ENCODE results near the gene DLX6.
A peak's percentile ranks its signal among the peaks of the same experiment; 100 is the strongest.

The DLX6 gene

GRCh38 chr7:96996111-96996957 is 9.0 kb upstream of the DLX6 start:
- DNase-seq = no peak

GRCh38 chr7:96996958-96997511 is 8.3 kb upstream of the DLX6 start:
- no peak for DNase-seq

GRCh38 chr7:96997512-96998032 is 7.8 kb upstream of the DLX6 start:
- DNase-seq = no peak

GRCh38 chr7:96998333-96998732 is 7.0 kb upstream of the DLX6 start:
- DNase-seq = no peak

- DNase-seq = no peak
Measured at GRCh38 chr7:96998744-96999143, 6.6 kb upstream of the DLX6 start.

- DNase-seq = no peak
Measured at GRCh38 chr7:97001221-97001620, 4.1 kb upstream of the DLX6 start.

- DNase-seq = no peak
Measured at GRCh38 chr7:97001656-97002554, 3.4 kb upstream of the DLX6 start.

DNA sequence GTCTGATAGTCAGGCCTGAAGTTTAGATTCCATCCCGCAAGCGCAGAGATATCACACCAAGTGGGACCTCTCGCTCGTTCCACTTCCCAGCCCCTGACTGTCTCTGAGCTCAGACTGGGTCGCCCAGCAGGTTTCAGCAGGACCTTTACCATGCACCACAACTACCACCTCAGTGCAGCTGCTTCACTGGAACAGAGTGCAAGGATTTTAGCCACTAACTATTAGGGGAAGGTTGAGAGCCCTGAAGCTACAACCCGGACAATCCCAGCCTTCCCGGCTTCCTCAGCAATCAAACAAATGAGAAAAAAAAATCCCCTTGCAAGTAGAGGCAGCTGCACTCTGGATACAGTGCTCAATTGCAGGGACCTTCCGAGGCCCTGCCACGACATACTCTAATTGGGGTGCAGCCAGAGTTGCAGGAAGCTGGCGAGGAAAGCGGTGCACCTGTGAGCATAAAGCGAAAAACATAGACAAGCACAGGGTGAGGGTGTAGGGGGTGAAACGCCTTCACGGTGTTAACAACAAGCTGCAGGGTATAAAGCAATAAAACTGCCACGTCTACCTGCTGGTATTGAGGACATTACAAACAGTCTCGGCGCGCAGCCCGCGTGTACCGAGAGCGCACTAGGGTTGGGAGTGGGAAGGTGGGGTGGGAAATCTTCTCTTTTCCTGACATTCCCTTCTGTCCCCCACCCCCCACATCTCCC is 2.6 kb upstream of the DLX6 start:
- no peak for DNase-seq

GRCh38 chr7:97003262-97004246 is 1.8 kb upstream of the DLX6 start:
- no peak for DNase-seq

GRCh38 chr7:97004247-97005182 is 838 bp upstream of the DLX6 start:
- DNase-seq = no peak

- peak; percentile 18 for DNase-seq
Measured at GRCh38 chr7:97006055-97006815, 882 bp downstream of the DLX6 start.

GRCh38 chr7:97006816-97007582 is 1.6 kb downstream of the DLX6 start:
- no peak for DNase-seq

DNA sequence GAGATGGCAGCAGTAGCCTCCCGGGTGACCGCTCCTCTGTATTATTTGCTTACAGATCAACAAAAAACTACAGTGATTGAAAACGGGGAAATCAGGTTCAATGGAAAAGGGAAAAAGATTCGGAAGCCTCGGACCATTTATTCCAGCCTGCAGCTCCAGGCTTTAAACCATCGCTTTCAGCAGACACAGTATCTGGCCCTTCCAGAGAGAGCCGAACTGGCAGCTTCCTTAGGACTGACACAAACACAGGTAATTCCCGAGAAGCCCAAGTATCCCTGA is 2.2 kb downstream of the DLX6 start:
- no peak for DNase-seq

DNA sequence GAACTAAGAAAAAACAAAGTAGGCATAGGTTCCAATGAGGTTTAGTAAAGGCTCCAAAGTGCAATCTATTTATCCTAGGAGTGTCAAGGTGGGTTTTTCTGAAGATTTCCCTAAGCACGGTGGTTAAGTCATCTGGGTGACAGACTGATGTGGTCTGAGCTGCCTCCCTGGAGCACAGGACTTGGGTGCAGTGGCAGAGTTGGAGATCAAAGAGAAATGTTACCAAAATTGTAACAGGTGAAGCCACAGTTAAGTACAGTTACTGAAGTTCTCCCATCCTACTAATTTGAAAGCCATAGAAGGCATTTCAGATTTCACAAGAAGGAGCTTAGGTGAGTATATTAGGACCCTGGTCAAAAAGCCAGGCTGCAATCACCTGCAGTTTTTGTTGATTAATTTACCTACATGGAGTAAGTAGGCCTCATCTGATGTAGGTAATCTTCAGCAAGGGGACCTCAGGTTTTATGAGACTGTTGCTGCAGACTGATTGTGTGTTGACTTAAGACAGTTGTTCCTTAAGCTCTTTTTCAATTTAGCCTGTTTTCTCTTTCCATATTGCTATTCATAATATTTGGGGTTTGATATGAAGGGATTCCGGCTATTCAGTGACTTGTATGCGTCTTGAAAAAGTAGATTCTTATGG is 3.0 kb downstream of the DLX6 start:
- no peak for DNase-seq

DNA sequence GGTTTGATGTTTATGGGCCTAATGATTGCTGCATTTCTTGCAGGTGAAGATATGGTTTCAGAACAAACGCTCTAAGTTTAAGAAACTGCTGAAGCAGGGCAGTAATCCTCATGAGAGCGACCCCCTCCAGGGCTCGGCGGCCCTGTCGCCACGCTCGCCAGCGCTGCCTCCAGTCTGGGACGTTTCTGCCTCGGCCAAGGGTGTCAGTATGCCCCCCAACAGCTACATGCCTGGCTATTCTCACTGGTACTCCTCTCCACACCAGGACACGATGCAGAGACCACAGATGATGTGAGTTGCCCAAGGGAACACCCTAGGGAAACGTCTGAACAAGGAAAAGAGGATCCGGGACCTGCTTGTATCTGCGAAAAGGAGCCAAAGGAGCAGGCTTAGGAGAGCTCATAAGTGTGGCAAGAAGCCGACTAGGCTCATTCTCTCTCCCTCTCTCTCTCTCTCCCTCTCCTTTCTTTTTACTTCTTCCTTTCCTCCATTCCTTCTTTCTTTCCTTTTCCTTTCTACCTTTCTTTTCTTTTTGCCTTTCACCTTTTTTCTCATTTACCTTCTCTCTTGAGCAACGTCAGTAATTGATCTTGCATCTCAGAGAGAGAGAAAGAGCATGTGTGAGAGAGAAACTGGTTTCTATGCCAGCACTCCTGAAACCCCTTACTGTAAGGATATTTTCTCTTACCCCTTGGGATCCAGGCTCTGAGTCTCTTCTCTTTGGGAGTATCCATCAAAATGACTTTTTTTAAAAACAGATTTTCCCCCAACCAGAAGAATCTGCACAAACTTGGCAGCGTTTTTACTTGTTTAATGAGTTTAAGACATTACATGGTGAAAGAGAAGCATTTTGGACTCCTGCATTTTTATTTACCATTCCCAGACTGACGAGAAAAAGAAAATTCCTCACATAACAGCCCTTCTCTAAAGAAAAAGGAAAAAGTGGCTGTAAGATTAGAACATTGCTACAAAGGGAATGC is 4.7 kb downstream of the DLX6 start:
- DNase-seq = no peak

DNA sequence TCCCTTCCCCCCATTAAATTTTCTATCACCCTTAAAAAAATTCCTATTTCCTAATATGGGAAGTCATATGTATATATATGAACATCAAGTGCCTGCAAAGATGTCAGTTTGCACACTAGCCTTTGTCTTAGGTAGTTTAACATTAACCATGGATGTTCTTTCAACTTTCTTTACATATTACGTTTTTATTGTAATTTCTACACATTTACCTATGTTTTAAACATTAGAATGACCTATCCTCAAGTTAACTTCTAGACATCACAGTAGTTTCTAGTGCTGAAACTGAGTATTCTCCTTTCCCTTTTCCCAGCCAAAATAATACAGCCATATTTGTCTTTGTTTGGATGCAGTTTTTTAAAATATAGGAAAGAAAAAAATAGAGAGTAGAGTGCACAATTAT is 5.8 kb downstream of the DLX6 start:
- DNase-seq = no peak

Data from stimulated activated CD4-positive, alpha-beta T cell treated with anti-CD3 and anti-CD28 coated beads, Interleukin-4, amount 100 ng/mL, for 24 hours (primary cell).